HEK293 (cell line): ENCODE results near the gene EZH1.

ENCODE experiments used
- CTCF ChIA-PET: fragments of 350-600 bp; formaldehyde crosslinking; extraction: SDS; loops from one replicate; lab custom pipeline; 2021; ENCODE audit warnings: antibody characterized with exemption; lab: Yijun Ruan, JAX
- POLR2A ChIA-PET: fragments of 300-600 bp; formaldehyde crosslinking; extraction: SDS; loops from one replicate; lab custom pipeline; 2020; ENCODE audit warnings: antibody characterized with exemption, inconsistent platforms; lab: Yijun Ruan, JAX
- H3K27ac ChIP-seq: fragments of 200-500 bp; sonication (Bioruptor generic); 2 replicates; pipeline ENCODE4 v1.5.1; 2014; ENCODE audit warnings: low read depth, low read length, control low read depth, inconsistent platforms; ENCODE audit errors: extremely low read depth
- H3K36me3 ChIP-seq, 2 experiments: fragments of 200-500 bp in 1 of 2; sonication (Bioruptor generic) in 1 of 2; 1 replicate in 1 of 2; 2 replicates in 1 of 2; pipeline ENCODE4 v1.5.1; 2014 to 2017; ENCODE audit warnings: inconsistent platforms in 2 of 2, low read length in 2 of 2; ENCODE audit not compliant: control insufficient read depth in 2 of 2, insufficient read depth in 1 of 2
- H3K4me1 ChIP-seq: fragments of 200-500 bp; sonication (Bioruptor generic); 2 replicates; pipeline ENCODE4 v1.5.1; 2014; ENCODE audit warnings: mild to moderate bottlenecking, low read length, inconsistent platforms; ENCODE audit not compliant: control insufficient read depth, insufficient read depth
- H3K4me3 ChIP-seq: 2 replicates; pipeline ENCODE4 v1.5.1; 2011; ENCODE audit warnings: low read depth, mild to moderate bottlenecking, control low read depth, low read length, moderate library complexity
- H3K9me3 ChIP-seq: fragments of 200-500 bp; sonication (Bioruptor generic); 2 replicates; pipeline ENCODE4 v1.5.1; 2014; ENCODE audit warnings: low read depth, low read length, inconsistent platforms; ENCODE audit not compliant: control insufficient read depth, insufficient read depth
- KLF1 ChIP-seq: fragments of 450-650 bp; formaldehyde crosslinking; IDR thresholded peaks from 2 replicates; pipeline ENCODE4 v1.5.1; 2016; ENCODE audit warnings: missing biosample characterization, missing genetic modification characterization
- KLF9 ChIP-seq: fragments of 450-650 bp; formaldehyde crosslinking; IDR thresholded peaks from 2 replicates; pipeline ENCODE4 v1.5.1; 2016; ENCODE audit warnings: missing biosample characterization, missing genetic modification characterization, low read depth
- PRDM1 ChIP-seq: fragments of 450-650 bp; formaldehyde crosslinking; IDR thresholded peaks from 2 replicates; pipeline ENCODE4; 2016; ENCODE audit warnings: missing biosample characterization, missing genetic modification characterization
- SP2 ChIP-seq: fragments of 450-650 bp; formaldehyde crosslinking; IDR thresholded peaks from 2 replicates; pipeline ENCODE4 v1.5.1; 2016; ENCODE audit warnings: missing biosample characterization, missing genetic modification characterization
- ZBTB17 ChIP-seq: fragments of 450-650 bp; formaldehyde crosslinking; IDR thresholded peaks from 2 replicates; pipeline ENCODE4 v1.5.1; 2016; ENCODE audit warnings: missing biosample characterization, missing genetic modification characterization
- ZFP41 ChIP-seq: fragments of 450-650 bp; formaldehyde crosslinking; IDR thresholded peaks from 2 replicates; pipeline ENCODE4 v1.5.1; 2016; ENCODE audit warnings: missing biosample characterization, missing genetic modification characterization, borderline replicate concordance
- ZNF2 ChIP-seq: fragments of 450-650 bp; formaldehyde crosslinking; IDR thresholded peaks from 2 replicates; pipeline ENCODE4 v1.5.1; 2016; ENCODE audit warnings: missing biosample characterization, missing genetic modification characterization
- ZNF341 ChIP-seq: fragments of 450-650 bp; formaldehyde crosslinking; IDR thresholded peaks from 2 replicates; pipeline ENCODE4; 2016; ENCODE audit warnings: low read depth, missing biosample characterization, missing genetic modification characterization
- ZNF600 ChIP-seq: fragments of 450-650 bp; formaldehyde crosslinking; IDR thresholded peaks from 2 replicates; pipeline ENCODE4 v1.5.1; 2016; ENCODE audit warnings: missing biosample characterization, missing genetic modification characterization
- ZNF621 ChIP-seq: fragments of 450-650 bp; formaldehyde crosslinking; IDR thresholded peaks from 2 replicates; pipeline ENCODE4 v1.5.1; 2017; ENCODE audit warnings: missing biosample characterization, missing genetic modification characterization
- ZNF768 ChIP-seq: fragments of 450-650 bp; formaldehyde crosslinking; IDR thresholded peaks from 2 replicates; pipeline ENCODE4 v1.5.1; 2018; ENCODE audit warnings: missing biosample characterization, mild to moderate bottlenecking, missing genetic modification characterization
- TF ChIP-seq, protein P1 (sequence below): fragments of 450-650 bp; formaldehyde crosslinking; IDR thresholded peaks from 2 replicates; pipeline ENCODE4 v1.5.1; 2017; ENCODE audit warnings: missing biosample characterization, missing genetic modification characterization
- TF ChIP-seq, protein P2 (sequence below): fragments of 450-650 bp; formaldehyde crosslinking; IDR thresholded peaks from 2 replicates; pipeline ENCODE4 v1.5.1; 2016; ENCODE audit warnings: missing biosample characterization, missing genetic modification characterization
- TF ChIP-seq, protein P3 (sequence below): fragments of 450-650 bp; formaldehyde crosslinking; IDR thresholded peaks from 2 replicates; pipeline ENCODE4 v1.5.1; 2016; ENCODE audit warnings: missing biosample characterization, missing genetic modification characterization

EZH1 gene

DNA sequence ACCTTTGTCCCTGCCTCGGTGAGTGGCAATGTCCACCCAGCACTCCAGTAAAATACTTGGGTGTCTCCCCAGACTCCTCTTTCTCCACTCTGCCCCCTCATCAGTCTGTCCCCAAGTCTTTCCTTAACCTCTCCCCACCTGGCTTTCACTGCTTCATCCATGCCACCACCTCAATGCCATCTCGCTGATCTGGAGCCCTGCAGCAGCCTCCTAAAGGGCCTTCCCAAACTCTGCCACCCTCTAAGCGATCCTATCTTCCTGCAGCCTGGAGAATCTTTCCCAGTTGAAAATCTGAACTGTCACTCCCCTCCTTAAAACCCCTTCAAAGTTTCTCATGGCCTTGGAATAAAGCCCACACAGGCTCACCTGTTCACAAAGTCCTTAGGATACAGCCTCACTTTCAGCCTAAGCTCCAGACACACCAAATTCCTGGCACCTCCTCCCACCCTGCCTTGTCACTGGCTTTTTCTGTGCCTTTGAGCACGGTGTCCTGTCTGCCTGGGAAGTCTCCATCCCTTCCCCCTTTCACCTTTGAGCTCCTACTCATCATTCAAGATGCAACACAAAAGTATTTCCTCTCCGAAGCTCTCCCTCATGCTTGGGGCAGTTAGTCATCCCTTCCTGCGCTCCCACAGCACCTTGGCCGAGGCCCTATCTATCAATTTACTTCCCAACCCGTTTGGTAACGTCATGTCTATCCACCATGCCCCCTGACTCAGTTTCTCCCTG is 38.4 kb upstream of the EZH1 start:
- H3K36me3 ChIP-seq, result peaks cover 1 to 29% of the 10 kb centered on the region in 2 experiments; a peak in 2 of 3 replicates
- H3K4me1 ChIP-seq, result peaks cover 5% of the 10 kb centered on the region; the same call in 1 of the 2 replicates
- ChIA-PET POLR2A (interaction anchor here (0.8 to 1.1 kb wide), 3 partner anchors 10 to 174 kb away, joined by 3 to 7 read pairs (median 3); partner anchors contain the start of genes CNTD1, COA3, RETREG3 and TUBG1), CTCF (interaction anchor here (0.5 kb wide), 1 partner anchor 10 kb away, joined by 3 read pairs; the partner anchor contains the start of gene VPS25)
- H3K9me3 ChIP-seq, result no peaks in the 10 kb centered on the region
- H3K4me3 ChIP-seq, result no peak overlapping the region
- H3K27ac ChIP-seq, result no peak overlapping the region
- TF ChIP-seq ZNF621 (tag by site-specific recombination) (no peak), ZNF600 (tag by site-specific recombination) (0 out of 2 replicates have a peak, but pooled peaks have one; percentile 13)
- TF ChIP-seq, all 188 proteins: peak for 1

DNA sequence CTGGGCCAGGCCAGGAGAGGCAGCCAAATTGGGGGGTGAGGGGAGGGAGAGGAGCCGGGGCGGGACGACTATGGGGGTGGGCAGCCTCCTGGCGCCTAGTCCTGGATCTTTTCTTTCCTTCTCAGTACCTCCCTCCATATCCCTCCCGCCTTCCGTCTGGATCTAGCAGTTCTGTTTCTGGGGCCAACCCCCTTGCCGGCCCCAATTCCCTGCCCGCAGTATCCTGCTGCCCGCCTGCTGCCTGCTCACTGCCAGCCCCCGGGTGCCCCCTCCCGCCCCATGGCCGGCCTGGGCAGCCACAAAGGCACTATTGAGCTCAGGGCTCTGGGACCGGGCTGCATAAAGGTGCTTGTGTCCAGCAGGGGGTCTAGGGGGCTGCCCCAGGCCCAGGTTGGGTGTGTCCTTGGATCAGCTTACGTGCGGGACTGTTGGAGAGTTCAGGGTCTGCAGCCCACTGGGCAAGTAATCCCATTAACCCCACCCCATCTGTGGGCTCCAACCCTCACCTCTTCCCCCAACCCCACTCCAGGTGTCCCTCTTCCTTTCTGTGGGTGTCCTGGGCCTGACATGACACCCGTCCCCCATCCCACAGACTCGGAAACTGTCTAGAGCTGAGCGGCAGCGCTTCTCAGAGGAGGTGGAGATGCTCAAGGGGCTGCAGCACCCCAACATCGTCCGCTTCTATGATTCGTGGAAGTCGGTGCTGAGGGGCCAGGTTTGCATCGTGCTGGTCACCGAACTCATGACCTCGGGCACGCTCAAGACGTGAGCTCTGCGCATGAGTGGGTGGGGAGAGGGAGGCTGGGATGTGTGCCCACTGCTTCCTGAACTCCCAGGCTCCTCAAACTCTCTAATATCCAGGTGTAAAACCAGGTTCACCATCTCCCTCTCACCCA is 37.6 kb upstream of the EZH1 start:
- ChIA-PET CTCF (interaction anchor here (1.4 to 3.6 kb wide), 2 partner anchors 19 to 204 kb away, joined by 5 to 16 read pairs; partner anchors contain the start of gene PSMC3IP), POLR2A (interaction anchor here (0.6 to 1.4 kb wide), 4 partner anchors 9 to 211 kb away, joined by 3 to 13 read pairs (median 6); partner anchors contain the start of gene VPS25)
- Histone ChIP-seq H3K4me1 (peaks cover 5% of the 10 kb centered on the region; the same call in 1 of the 2 replicates), H3K9me3 (no peaks in the 10 kb centered on the region), H3K36me3 (peaks cover 9 to 37% of the 10 kb centered on the region in 2 experiments; a peak in 2 of 3 replicates), H3K4me3 (no peak overlapping the region), H3K27ac (no peak overlapping the region)
- TF ChIP-seq, protein P1, sequence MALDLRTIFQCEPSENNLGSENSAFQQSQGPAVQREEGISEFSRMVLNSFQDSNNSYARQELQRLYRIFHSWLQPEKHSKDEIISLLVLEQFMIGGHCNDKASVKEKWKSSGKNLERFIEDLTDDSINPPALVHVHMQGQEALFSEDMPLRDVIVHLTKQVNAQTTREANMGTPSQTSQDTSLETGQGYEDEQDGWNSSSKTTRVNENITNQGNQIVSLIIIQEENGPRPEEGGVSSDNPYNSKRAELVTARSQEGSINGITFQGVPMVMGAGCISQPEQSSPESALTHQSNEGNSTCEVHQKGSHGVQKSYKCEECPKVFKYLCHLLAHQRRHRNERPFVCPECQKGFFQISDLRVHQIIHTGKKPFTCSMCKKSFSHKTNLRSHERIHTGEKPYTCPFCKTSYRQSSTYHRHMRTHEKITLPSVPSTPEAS (tag by site-specific recombination), result no peak
- TF ChIP-seq ZBTB17 (tag by site-specific recombination) (no peak), ZNF2 (tag by site-specific recombination) (no peak), ZNF341 (tag by site-specific recombination) (no peak), ZFP41 (tag by site-specific recombination) (no peak), PRDM1 (tag by site-specific recombination) (no peak), KLF9 (tag by site-specific recombination) (no peak), KLF1 (tag by site-specific recombination) (no peak), ZNF768 (no peak), SP2 (tag by site-specific recombination) (peak; percentile 26; the same call in 1 of the 2 replicates)
- TF ChIP-seq, protein P2, sequence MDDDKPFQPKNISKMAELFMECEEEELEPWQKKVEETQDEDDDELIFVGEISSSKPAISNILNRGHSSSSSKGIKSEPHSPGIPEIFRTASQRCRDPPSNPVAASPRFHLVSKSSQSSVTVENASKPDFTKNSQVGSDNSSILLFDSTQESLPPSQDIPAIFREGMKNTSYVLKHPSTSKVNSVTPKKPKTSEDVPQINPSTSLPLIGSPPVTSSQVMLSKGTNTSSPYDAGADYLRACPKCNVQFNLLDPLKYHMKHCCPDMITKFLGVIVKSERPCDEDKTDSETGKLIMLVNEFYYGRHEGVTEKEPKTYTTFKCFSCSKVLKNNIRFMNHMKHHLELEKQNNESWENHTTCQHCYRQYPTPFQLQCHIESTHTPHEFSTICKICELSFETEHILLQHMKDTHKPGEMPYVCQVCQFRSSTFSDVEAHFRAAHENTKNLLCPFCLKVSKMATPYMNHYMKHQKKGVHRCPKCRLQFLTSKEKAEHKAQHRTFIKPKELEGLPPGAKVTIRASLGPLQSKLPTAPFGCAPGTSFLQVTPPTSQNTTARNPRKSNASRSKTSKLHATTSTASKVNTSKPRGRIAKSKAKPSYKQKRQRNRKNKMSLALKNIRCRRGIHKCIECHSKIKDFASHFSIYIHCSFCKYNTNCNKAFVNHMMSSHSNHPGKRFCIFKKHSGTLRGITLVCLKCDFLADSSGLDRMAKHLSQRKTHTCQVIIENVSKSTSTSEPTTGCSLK (tag by site-specific recombination), result no peak
- TF ChIP-seq, protein P3, sequence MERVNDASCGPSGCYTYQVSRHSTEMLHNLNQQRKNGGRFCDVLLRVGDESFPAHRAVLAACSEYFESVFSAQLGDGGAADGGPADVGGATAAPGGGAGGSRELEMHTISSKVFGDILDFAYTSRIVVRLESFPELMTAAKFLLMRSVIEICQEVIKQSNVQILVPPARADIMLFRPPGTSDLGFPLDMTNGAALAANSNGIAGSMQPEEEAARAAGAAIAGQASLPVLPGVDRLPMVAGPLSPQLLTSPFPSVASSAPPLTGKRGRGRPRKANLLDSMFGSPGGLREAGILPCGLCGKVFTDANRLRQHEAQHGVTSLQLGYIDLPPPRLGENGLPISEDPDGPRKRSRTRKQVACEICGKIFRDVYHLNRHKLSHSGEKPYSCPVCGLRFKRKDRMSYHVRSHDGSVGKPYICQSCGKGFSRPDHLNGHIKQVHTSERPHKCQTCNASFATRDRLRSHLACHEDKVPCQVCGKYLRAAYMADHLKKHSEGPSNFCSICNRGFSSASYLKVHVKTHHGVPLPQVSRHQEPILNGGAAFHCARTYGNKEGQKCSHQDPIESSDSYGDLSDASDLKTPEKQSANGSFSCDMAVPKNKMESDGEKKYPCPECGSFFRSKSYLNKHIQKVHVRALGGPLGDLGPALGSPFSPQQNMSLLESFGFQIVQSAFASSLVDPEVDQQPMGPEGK (tag by site-specific recombination), result 0 out of 2 replicates have a peak, but pooled peaks have one; percentile 10
- TF ChIP-seq, all 188 proteins: peak for 2
